Astrocyte (in vitro differentiated cells and primary cell): Measurements from ENCODE around the gene PDE6B. TPM values are rescaled to one million over a fixed set of nuclear protein-coding genes. Genes with fewer than 3 reads are reported as not detected.

Source experiments
- DNase-seq: peaks from one replicate; pipeline ENCODE4 v3.0.0-alpha.2; 2010; ENCODE audit warnings: low read depth
- FAIRE-seq: peaks from 2 replicates; lab custom pipeline; 2011; peaks lifted over from hg19 to GRCh38; lab: Jason Lieb, UNC
- H2AFZ ChIP-seq: 2 replicates; pipeline ENCODE4 v1.6.0; 2012; ENCODE audit warnings: low read depth, low read length, inconsistent platforms
- H3K27ac ChIP-seq: 2 replicates; pipeline ENCODE4 v1.5.1; 2011; ENCODE audit warnings: low read depth, low read length, inconsistent platforms
- H3K27me3 ChIP-seq: 2 replicates; pipeline ENCODE4 v1.6.0; 2011; ENCODE audit warnings: low read length, inconsistent platforms; ENCODE audit not compliant: insufficient read depth
- H3K36me3 ChIP-seq: 2 replicates; pipeline ENCODE4 v1.5.1; 2011; ENCODE audit warnings: low read length, inconsistent platforms; ENCODE audit not compliant: insufficient read depth
- H3K4me1 ChIP-seq: 2 replicates; pipeline ENCODE4 v1.5.1; 2011; ENCODE audit warnings: low read length, inconsistent platforms; ENCODE audit not compliant: insufficient read depth
- H3K4me2 ChIP-seq: 2 replicates; pipeline ENCODE4 v1.6.0; 2012; ENCODE audit warnings: low read length, inconsistent platforms
- H3K4me3 ChIP-seq: 2 replicates; pipeline ENCODE4 v1.5.1; 2011; ENCODE audit warnings: low read depth, mild to moderate bottlenecking, low read length, inconsistent platforms; ENCODE audit not compliant: insufficient read depth
- H3K79me2 ChIP-seq: 2 replicates; pipeline ENCODE4 v1.6.0; 2012; ENCODE audit warnings: mild to moderate bottlenecking, low read length, inconsistent platforms; ENCODE audit not compliant: insufficient read depth
- H3K9ac ChIP-seq: 2 replicates; pipeline ENCODE4 v1.6.0; 2012; ENCODE audit warnings: mild to moderate bottlenecking, low read length, inconsistent platforms
- H3K9me3 ChIP-seq: 2 replicates; pipeline ENCODE4 v1.5.1; 2012; ENCODE audit warnings: low read depth, mild to moderate bottlenecking, low read length, inconsistent platforms; ENCODE audit not compliant: insufficient read depth
- H4K20me1 ChIP-seq: 2 replicates; pipeline ENCODE4 v1.6.0; 2012; ENCODE audit warnings: low read length, inconsistent platforms; ENCODE audit not compliant: insufficient read depth
- H3K27ac Mint-ChIP-seq: one replicate; pipeline ENCODE4 v1.8.0; 2021; ENCODE audit warnings: mild to moderate bottlenecking, mixed read lengths; ENCODE audit not compliant: unreplicated experiment
- H3K27me3 Mint-ChIP-seq: one replicate; pipeline ENCODE4 v1.8.0; 2021; ENCODE audit warnings: low read depth, mixed read lengths; ENCODE audit not compliant: unreplicated experiment
- H3K36me3 Mint-ChIP-seq: one replicate; pipeline ENCODE4 v1.8.0; 2021; ENCODE audit warnings: low read depth, mixed read lengths; ENCODE audit not compliant: unreplicated experiment
- H3K4me1 Mint-ChIP-seq: one replicate; pipeline ENCODE4 v1.8.0; 2021; ENCODE audit warnings: low read depth, mixed read lengths; ENCODE audit not compliant: unreplicated experiment
- H3K4me3 Mint-ChIP-seq: one replicate; pipeline ENCODE4 v1.8.0; 2021; ENCODE audit warnings: mild to moderate bottlenecking, moderate library complexity, mixed read lengths; ENCODE audit not compliant: unreplicated experiment
- H3K9me3 Mint-ChIP-seq: one replicate; pipeline ENCODE4 v1.8.0; 2021; ENCODE audit warnings: mild to moderate bottlenecking, mixed read lengths; ENCODE audit not compliant: unreplicated experiment
- CTCF ChIP-seq: IDR thresholded peaks from 2 replicates; pipeline ENCODE4 v1.5.1; 2011; ENCODE audit warnings: low read depth, mild to moderate bottlenecking, inconsistent platforms, low read length, moderate library complexity; ENCODE audit not compliant: insufficient read depth
- EZH2 ChIP-seq: IDR thresholded peaks from 2 replicates; pipeline ENCODE4 v1.6.1; 2012; ENCODE audit warnings: mild to moderate bottlenecking, low read length, inconsistent platforms; ENCODE audit not compliant: insufficient read depth
- total RNA-seq: library from RNA; stranded (reverse); gene quantifications from 2 replicates; pipeline ENCODE4 v1.2.1, GENCODE V29; 2021

The PDE6B gene
- total RNA-seq, 1 donor from 2014 or later, result 2.8 TPM

GRCh38 chr4:622996-623913 lies 2.1 kb upstream of the PDE6B start:
- Histone ChIP-seq H3K4me1 (no peaks in the 10 kb centered on the region), H3K9me3 (peaks cover 5% of the 10 kb centered on the region), H3K79me2 (no peaks in the 10 kb centered on the region), H3K4me2 (no peak overlapping the region), H3K36me3 (no peaks in the 10 kb centered on the region), H3K4me3 (no peak overlapping the region), H3K27ac (no peak overlapping the region), H2AFZ (no peak overlapping the region), H4K20me1 (no peaks in the 10 kb centered on the region), H3K27me3 (no peaks in the 10 kb centered on the region), H3K9ac (no peak overlapping the region)
- Mint-ChIP-seq H3K9me3 (no peaks in the 10 kb centered on the region), H3K4me1 (no peaks in the 10 kb centered on the region), H3K4me3 (no peak overlapping the region), H3K36me3 (peaks cover 2% of the 10 kb centered on the region), H3K27ac (no peak overlapping the region), H3K27me3 (peaks cover 24% of the 10 kb centered on the region)
- DNase-seq, result no peak
- no peak for FAIRE-seq
- no peak for TF ChIP-seq CTCF
- TF ChIP-seq EZH2, result no peak

- H3K27ac ChIP-seq, result no peak overlapping the region
- TF ChIP-seq CTCF (no peak), EZH2 (no peak)
- peaks cover 5% of the 10 kb centered on the region for H3K9me3 ChIP-seq
- DNase-seq, result no peak
- H3K9ac ChIP-seq, result no peak overlapping the region
- H3K36me3 Mint-ChIP-seq, result peaks cover 2% of the 10 kb centered on the region
- H4K20me1 ChIP-seq, result no peaks in the 10 kb centered on the region
- H3K4me3 Mint-ChIP-seq, result no peak overlapping the region
- no peaks in the 10 kb centered on the region for H3K4me1 Mint-ChIP-seq
- H3K27ac Mint-ChIP-seq, result no peak overlapping the region
- peaks cover 24% of the 10 kb centered on the region for H3K27me3 Mint-ChIP-seq
- no peak overlapping the region for H2AFZ ChIP-seq
- H3K9me3 Mint-ChIP-seq, result no peaks in the 10 kb centered on the region
- H3K4me3 ChIP-seq, result no peak overlapping the region
- FAIRE-seq, result no peak
- H3K4me1 ChIP-seq, result no peaks in the 10 kb centered on the region
- H3K4me2 ChIP-seq, result no peak overlapping the region
- no peaks in the 10 kb centered on the region for H3K79me2 ChIP-seq
- H3K27me3 ChIP-seq, result no peaks in the 10 kb centered on the region
- H3K36me3 ChIP-seq, result no peaks in the 10 kb centered on the region
Measured at GRCh38 chr4:623914-624566, 1.3 kb upstream of the PDE6B start.
